ENCODE data around the gene CARD11. TPM values are rescaled to one million over a fixed set of nuclear protein-coding genes. Genes with fewer than 3 reads are reported as not detected.

CARD11 gene
- total and polyA plus RNA-seq, 2 of the 13 experiments (the other 11 are each of a cell fraction or from before 2014, with no cell fraction given), result 0.04 TPM; not detected in 1

GRCh38 chr7:2927592-2927991 lies 116.1 kb downstream of the CARD11 start:
- H3K79me2 ChIP-seq (ENCODE audit: insufficient read depth, low read length), result no peaks in the 10 kb centered on the region
- H3K27me3 ChIP-seq (ENCODE audit: control insufficient read depth in 1 of 2, insufficient read depth in 2 of 2, low read length in 2 of 2), result peaks cover 5 to 52% of the 10 kb centered on the region in 2 experiments; a peak in 4 of 5 replicates
- FAIRE-seq (no peak), DNase-seq (ENCODE audit: low spot score) (no peak), ATAC-seq (no peak)
- H2AFZ ChIP-seq (ENCODE audit: low read length), result no peak overlapping the region
- WGBS (ENCODE audit: low lambda C conversion rate), result 20% methylated on average over 7 of the region's 7 CpGs
- H4K20me1 ChIP-seq (ENCODE audit: insufficient read depth, low read length), result no peaks in the 10 kb centered on the region
- H3K4me2 ChIP-seq (ENCODE audit: low read depth, low read length), result no peak overlapping the region
- H3K36me3 ChIP-seq (replicated peaks in 1 of 2; ENCODE audit: control insufficient read depth in 1 of 2, insufficient read depth in 2 of 2, low read length in 2 of 2), result no peaks in the 10 kb centered on the region
- intact Hi-C loops (cut with micrococcal nuclease; ENCODE audit: unreplicated experiment) (no loop called here), in situ Hi-C loops (cut with HindIII; ENCODE audit: extremely low pct_ligation_motif_present, low pct_unique_long_range_greater_than_20kb) (no loop called here)
- no peak overlapping the region for H3K4me3 ChIP-seq (replicated peaks in 1 of 3; ENCODE audit: insufficient read depth in 1 of 3, low read depth in 2 of 3, low read length in 3 of 3)
- POLR2A ChIA-PET, result no interaction called here
- H3K4me1 ChIP-seq (ENCODE audit: insufficient read depth, low read length), result no peaks in the 10 kb centered on the region; the same call in 1 of the 2 replicates
- H3K27ac ChIP-seq (ENCODE audit: extremely low read length, insufficient read depth, low read length), result no peak overlapping the region
- no peak overlapping the region for H3K9ac ChIP-seq (ENCODE audit: insufficient read depth, low read depth, low read length)
- no TSS peak for BruUV-seq (replicated peaks)
- CTCF ChIA-PET (ENCODE audit: low intra/inter-chr PET ratio, low total read pairs), result no interaction called here
- no peaks in the 10 kb centered on the region for H3K9me3 ChIP-seq (ENCODE audit: low read length)
- TF ChIP-seq KDM4B (CRISPR knock-in tag; IDR thresholded peaks at IDR 0.05) (no peak), NPAS2 (CRISPR knock-in tag; IDR thresholded peaks at IDR 0.05; ENCODE audit: borderline replicate concordance) (no peak), CREB3 (CRISPR knock-in tag; IDR thresholded peaks at IDR 0.05) (no peak), NFATC3 (CRISPR knock-in tag; IDR thresholded peaks at IDR 0.05) (no peak), HNRNPL (IDR thresholded peaks at IDR 0.05; ENCODE audit: low read depth, low read length) (no peak), HMG20B (CRISPR knock-in tag; conservative IDR thresholded peaks at IDR 0.05) (no peak), ZNF557 (CRISPR knock-in tag; IDR thresholded peaks at IDR 0.05) (no peak), SAP130 (CRISPR knock-in tag; IDR thresholded peaks at IDR 0.05; ENCODE audit: low read depth) (no peak), ZNF18 (CRISPR knock-in tag; IDR thresholded peaks at IDR 0.05; ENCODE audit: insufficient replicate concordance) (no peak), MNT (IDR thresholded peaks at IDR 0.05) (no peak), ZBTB14 (CRISPR knock-in tag; IDR thresholded peaks at IDR 0.05) (no peak), AGO2 (optimal IDR thresholded peaks at IDR 0.05; ENCODE audit: low read depth, low read length) (no peak), HNRNPUL1 (IDR thresholded peaks at IDR 0.05; ENCODE audit: low read depth, low read length) (no peak), ESRRA (CRISPR knock-in tag; IDR thresholded peaks at IDR 0.05; ENCODE audit: low read depth) (no peak)
- TF ChIP-seq, protein P1, sequence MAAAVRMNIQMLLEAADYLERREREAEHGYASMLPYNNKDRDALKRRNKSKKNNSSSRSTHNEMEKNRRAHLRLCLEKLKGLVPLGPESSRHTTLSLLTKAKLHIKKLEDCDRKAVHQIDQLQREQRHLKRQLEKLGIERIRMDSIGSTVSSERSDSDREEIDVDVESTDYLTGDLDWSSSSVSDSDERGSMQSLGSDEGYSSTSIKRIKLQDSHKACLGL (CRISPR knock-in tag; IDR thresholded peaks at IDR 0.05), result no peak
- TF ChIP-seq, protein P2, sequence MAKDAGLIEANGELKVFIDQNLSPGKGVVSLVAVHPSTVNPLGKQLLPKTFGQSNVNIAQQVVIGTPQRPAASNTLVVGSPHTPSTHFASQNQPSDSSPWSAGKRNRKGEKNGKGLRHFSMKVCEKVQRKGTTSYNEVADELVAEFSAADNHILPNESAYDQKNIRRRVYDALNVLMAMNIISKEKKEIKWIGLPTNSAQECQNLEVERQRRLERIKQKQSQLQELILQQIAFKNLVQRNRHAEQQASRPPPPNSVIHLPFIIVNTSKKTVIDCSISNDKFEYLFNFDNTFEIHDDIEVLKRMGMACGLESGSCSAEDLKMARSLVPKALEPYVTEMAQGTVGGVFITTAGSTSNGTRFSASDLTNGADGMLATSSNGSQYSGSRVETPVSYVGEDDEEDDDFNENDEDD (CRISPR knock-in tag; IDR thresholded peaks at IDR 0.05; ENCODE audit: borderline replicate concordance), result no peak
- TF ChIP-seq, protein P3, sequence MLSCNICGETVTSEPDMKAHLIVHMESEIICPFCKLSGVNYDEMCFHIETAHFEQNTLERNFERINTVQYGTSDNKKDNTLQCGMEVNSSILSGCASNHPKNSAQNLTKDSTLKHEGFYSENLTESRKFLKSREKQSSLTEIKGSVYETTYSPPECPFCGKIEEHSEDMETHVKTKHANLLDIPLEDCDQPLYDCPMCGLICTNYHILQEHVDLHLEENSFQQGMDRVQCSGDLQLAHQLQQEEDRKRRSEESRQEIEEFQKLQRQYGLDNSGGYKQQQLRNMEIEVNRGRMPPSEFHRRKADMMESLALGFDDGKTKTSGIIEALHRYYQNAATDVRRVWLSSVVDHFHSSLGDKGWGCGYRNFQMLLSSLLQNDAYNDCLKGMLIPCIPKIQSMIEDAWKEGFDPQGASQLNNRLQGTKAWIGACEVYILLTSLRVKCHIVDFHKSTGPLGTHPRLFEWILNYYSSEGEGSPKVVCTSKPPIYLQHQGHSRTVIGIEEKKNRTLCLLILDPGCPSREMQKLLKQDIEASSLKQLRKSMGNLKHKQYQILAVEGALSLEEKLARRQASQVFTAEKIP (CRISPR knock-in tag; IDR thresholded peaks at IDR 0.05; ENCODE audit: borderline replicate concordance), result no peak
